Subcutaneous abdominal adipose tissue (tissue), 5 donors: ENCODE data around the gene OPN1SW.

Source experiments
- H3K27ac ChIP-seq: one replicate; pipeline ENCODE4 v1.7.0; 2013; ENCODE audit warnings: low read depth, mild to moderate bottlenecking, inconsistent platforms, low read length, moderate library complexity
- H3K27me3 ChIP-seq, 5 donors: one replicate each; pipeline ENCODE4 v1.7.0; 2013; ENCODE audit warnings: low read length in 5 of 5, inconsistent platforms in 1 of 5; ENCODE audit not compliant: control insufficient read depth in 5 of 5, insufficient read depth in 4 of 5
- H3K36me3 ChIP-seq, 5 donors: one replicate each; pipeline ENCODE4 v1.7.0; 2013; ENCODE audit warnings: low read length in 5 of 5; ENCODE audit not compliant: control insufficient read depth in 5 of 5, insufficient read depth in 5 of 5
- H3K4me1 ChIP-seq, 5 donors: one replicate each; pipeline ENCODE4 v1.7.0; 2013; ENCODE audit warnings: low read length in 5 of 5, mild to moderate bottlenecking in 3 of 5, moderate library complexity in 1 of 5; ENCODE audit not compliant: control insufficient read depth in 5 of 5, insufficient read depth in 5 of 5
- H3K4me3 ChIP-seq, 5 donors: one replicate each; pipeline ENCODE4 v1.7.0; 2013; ENCODE audit warnings: low read length in 5 of 5, low read depth in 1 of 5
- H3K9ac ChIP-seq, 5 donors: one replicate each; pipeline ENCODE4 v1.7.0; 2013; ENCODE audit warnings: low read length in 5 of 5, mild to moderate bottlenecking in 4 of 5, moderate library complexity in 3 of 5
- H3K9me3 ChIP-seq, 5 donors: one replicate each; pipeline ENCODE4 v1.7.0; 2013; ENCODE audit warnings: low read length in 5 of 5; ENCODE audit not compliant: control insufficient read depth in 5 of 5
- donor health status: healthy.
- donor health status: healthy.
- donor health status: healthy.
- donor health status: healthy.
- donor health status: healthy.

The OPN1SW gene

DNA sequence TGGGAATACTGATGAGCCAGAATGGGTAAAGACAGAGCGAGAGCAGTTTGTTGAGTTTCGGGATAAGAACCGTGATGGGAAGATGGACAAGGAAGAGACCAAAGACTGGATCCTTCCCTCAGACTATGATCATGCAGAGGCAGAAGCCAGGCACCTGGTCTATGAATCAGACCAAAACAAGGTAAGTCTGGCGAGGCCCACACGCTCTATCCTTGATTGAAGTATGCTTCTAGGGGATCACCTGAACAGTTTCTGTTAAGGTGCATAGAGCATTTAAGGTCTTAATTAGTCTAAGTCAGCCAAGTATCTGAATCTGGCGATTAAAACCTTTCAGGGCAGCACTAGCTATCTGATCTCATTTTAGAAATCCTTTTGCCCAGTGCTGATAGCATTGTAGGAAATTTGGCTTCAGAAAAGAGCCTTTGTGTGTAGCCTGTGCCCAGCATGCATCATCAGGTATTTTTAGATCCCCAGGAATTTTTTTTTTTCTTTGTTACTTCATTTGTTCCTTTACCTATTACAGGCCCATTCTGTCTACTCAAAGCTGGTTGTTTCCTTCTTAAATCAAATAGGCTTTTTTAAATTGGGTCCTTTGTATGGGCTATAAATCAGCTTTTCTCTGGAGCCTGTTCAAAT lies 8.0 kb downstream of the OPN1SW start:
- Histone ChIP-seq H3K4me1 (peaks cover 0 to 3% (median 0%) of the 10 kb centered on the region in 5 donors), H3K27ac (no peak overlapping the region), H3K9me3 (no peaks in the 10 kb centered on the region), H3K36me3 (peaks cover 51 to 76% (median 59%) of the 10 kb centered on the region in 5 donors), H3K4me3 (no peak overlapping the region), H3K27me3 (no peaks in the 10 kb centered on the region), H3K9ac (no peak overlapping the region)

DNA sequence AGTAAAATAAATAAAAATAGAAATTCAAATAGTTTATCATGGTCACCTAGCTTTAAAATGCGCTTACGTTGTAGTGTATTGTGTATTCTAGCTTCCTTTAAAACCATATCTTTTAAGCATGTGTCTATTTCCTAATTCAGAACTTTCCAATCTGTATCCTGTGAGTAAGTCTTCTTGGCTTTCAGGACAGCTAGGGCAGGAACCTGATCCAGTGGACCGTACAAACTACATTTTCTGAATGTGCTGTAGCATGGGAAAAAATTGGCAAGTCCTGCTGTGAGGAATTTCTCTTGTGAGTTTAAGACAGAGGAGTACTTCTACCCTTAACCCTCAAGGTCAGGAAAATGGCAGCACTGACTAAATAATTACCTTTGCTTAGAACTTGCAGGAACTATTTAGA lies 12.1 kb downstream of the OPN1SW start:
- no peaks in the 10 kb centered on the region for H3K9me3 ChIP-seq
- no peaks in the 10 kb centered on the region for H3K27me3 ChIP-seq
- no peak overlapping the region for H3K27ac ChIP-seq
- H3K4me3 ChIP-seq: no peak overlapping the region
- no peak overlapping the region for H3K9ac ChIP-seq
- H3K4me1 ChIP-seq: no peaks in the 10 kb centered on the region
- peaks cover 43 to 83% (median 56%) of the 10 kb centered on the region in 5 donors for H3K36me3 ChIP-seq

DNA sequence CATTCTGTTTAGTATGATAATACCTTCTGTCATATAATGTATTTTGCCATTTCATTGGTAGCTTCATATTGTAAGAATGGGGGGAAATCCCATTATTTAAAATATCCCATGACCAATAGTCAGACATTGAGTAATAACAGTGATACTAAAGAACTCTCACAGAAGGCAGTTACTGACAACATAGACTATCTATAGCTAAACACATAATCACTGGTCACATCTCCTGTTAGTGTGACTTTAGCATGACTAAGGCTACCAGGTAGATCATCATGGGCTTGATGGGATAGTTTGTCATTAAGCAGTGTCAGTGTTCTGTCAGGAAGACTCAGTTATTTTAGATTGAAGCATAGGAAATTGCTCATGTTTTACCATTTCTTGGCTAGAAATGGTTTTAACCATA lies 16.4 kb downstream of the OPN1SW start:
- Histone ChIP-seq H3K9ac (no peak overlapping the region), H3K27me3 (no peaks in the 10 kb centered on the region), H3K27ac (no peak overlapping the region), H3K4me1 (peaks cover 3 to 14% (median 5%) of the 10 kb centered on the region in 5 donors), H3K9me3 (no peaks in the 10 kb centered on the region), H3K36me3 (peaks cover 35 to 71% (median 49%) of the 10 kb centered on the region in 5 donors), H3K4me3 (no peak overlapping the region)

DNA sequence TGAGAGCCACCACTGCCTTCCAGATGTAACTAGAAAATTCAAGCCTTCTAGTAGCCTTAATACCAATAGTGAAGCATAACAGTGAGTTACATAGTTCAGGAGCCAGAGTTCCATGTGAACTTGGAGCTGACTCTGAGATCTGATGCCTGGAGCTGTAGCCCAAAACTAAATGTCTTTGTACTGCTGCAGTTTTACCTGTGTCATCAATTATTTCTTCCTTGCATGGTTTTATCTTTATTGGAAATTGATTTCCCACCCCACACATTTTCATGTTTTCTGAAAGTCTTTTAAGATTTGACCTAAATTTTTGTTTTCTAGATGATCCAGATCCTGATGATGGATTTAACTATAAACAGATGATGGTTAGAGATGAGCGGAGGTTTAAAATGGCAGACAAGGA lies 17.0 kb downstream of the OPN1SW start:
- Histone ChIP-seq H3K9me3 (no peaks in the 10 kb centered on the region), H3K27me3 (no peaks in the 10 kb centered on the region), H3K9ac (no peak overlapping the region), H3K36me3 (peaks cover 34 to 71% (median 47%) of the 10 kb centered on the region in 5 donors), H3K27ac (no peak overlapping the region), H3K4me1 (peaks cover 3 to 14% (median 5%) of the 10 kb centered on the region in 5 donors), H3K4me3 (no peak overlapping the region)

DNA sequence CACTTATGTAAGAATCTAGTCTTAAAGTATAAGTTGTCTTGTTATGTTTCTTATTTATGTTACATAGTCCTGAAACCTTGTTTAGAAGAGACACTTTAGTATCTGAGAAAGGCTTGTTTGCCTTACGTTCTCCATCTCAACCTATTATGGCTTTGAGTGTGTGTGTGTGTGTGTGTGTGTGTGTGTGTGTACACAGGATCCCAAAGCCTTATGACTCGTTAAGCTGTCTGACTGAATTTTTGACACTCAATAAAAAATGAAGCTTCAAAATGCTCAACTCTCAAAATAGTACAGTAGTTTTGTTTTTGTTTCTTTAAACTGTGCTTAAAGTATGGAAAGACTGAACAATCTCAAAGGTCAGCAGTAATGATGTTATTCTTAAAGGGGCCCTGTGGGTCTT lies 18.4 kb downstream of the OPN1SW start:
- H3K9ac ChIP-seq: no peak overlapping the region

DNA sequence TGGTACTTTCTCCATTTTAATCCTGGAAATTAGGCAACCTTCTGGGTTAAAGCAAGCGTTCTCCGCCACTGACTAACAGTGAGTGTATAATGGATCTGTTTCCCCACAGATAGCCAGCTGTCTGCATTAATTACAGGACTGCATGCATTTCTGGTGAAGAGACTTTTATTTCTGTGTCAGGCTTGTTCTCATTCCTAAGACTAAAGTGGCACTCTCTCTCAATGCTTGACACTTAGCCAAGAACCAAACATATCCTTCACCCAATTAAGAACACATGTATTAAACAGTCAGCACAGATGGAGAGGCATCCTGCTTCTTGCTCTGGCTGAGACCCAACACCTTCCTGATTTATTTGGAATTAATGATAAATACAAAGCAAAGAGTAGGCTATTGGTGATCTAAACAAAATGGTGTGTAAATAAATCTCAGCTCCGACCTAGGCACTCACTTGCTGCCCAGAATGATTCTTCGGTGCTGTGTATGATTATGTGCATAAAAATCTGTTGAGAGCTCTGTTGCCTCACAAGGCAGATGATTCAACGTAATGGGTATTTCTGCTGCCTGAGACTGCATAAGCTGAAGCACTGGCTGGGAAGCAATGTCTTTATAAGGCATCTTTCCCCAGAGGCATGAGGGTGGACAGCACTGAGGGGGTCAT lies 19.6 kb downstream of the OPN1SW start:
- peaks cover 33 to 64% (median 47%) of the 10 kb centered on the region in 5 donors for H3K36me3 ChIP-seq
- peaks cover 3 to 14% (median 5%) of the 10 kb centered on the region in 5 donors for H3K4me1 ChIP-seq
- no peaks in the 10 kb centered on the region for H3K27me3 ChIP-seq
- H3K4me3 ChIP-seq: no peak overlapping the region
- no peaks in the 10 kb centered on the region for H3K9me3 ChIP-seq
- H3K27ac ChIP-seq: no peak overlapping the region
- no peak overlapping the region for H3K9ac ChIP-seq

More for the DNA sequence above, 18.4 kb downstream of the OPN1SW start:
- Histone ChIP-seq H3K9me3 (no peaks in the 10 kb centered on the region), H3K4me1 (peaks cover 3 to 14% (median 5%) of the 10 kb centered on the region in 5 donors), H3K36me3 (peaks cover 38 to 69% (median 54%) of the 10 kb centered on the region in 5 donors), H3K4me3 (no peak overlapping the region), H3K27me3 (no peaks in the 10 kb centered on the region), H3K27ac (no peak overlapping the region)

DNA sequence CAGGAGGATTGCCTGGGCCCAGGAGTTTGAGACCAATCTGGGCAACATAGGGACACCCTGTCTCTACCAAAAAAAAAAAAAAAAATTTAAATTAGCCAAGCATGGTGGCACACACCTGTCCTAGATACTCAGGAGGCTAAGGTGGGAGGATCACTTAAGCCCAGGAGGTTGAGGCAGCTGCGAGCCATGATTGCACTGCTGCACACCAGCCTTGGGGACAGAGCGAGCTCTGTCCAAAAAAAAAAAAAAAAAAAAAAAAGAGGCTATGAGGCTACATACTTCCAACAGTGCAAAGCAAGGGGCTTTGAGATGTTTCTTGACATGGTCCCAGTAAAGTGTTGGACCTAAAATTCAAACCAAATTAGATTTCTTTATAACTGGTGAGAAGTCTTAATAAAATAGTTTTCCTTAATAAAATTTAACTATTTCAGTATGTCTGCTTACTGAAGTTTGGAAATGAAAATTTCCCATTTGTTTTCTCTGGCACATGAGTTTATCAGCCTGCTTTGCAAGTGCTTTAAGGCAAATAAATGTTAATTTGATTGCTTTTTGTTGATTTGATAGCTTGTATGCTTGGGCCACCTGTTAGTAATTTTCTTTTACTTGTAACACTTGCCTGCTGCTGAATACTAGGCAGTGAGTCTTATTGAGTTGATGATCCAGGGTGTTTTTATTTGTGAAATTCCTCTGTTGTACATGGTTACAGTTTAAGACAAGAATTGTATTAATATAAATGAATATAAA lies 20.3 kb downstream of the OPN1SW start:
- Histone ChIP-seq H3K27ac (no peak overlapping the region), H3K4me1 (peaks cover 3 to 14% (median 5%) of the 10 kb centered on the region in 5 donors), H3K27me3 (no peaks in the 10 kb centered on the region), H3K9me3 (no peaks in the 10 kb centered on the region), H3K36me3 (peaks cover 36 to 61% (median 44%) of the 10 kb centered on the region in 5 donors), H3K4me3 (no peak overlapping the region), H3K9ac (no peak overlapping the region)

DNA sequence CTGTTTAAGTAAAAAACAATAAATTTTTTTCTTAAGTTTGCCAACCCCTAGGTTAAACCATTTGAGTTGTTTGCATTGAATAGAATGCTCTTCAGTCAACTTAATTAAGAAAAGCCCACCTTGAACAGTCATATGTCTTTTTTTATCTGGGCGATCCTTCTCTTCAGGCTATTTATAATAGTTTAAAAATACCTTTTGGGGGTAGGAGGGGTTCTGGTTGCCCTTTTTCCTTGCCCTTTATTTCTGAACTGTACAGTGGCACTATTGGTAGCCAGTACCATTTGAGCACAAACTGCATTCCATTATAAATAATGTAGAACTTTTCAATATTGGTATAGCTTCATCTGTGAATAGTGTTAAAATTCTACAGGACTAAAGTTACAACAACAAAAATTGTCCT lies 23.3 kb downstream of the OPN1SW start:
- Histone ChIP-seq H3K4me1 (peaks cover 4 to 14% (median 5%) of the 10 kb centered on the region in 5 donors), H3K27me3 (no peaks in the 10 kb centered on the region), H3K9me3 (no peaks in the 10 kb centered on the region), H3K36me3 (peaks cover 29 to 67% (median 49%) of the 10 kb centered on the region in 5 donors), H3K9ac (no peak overlapping the region), H3K27ac (no peak overlapping the region), H3K4me3 (no peak overlapping the region)

DNA sequence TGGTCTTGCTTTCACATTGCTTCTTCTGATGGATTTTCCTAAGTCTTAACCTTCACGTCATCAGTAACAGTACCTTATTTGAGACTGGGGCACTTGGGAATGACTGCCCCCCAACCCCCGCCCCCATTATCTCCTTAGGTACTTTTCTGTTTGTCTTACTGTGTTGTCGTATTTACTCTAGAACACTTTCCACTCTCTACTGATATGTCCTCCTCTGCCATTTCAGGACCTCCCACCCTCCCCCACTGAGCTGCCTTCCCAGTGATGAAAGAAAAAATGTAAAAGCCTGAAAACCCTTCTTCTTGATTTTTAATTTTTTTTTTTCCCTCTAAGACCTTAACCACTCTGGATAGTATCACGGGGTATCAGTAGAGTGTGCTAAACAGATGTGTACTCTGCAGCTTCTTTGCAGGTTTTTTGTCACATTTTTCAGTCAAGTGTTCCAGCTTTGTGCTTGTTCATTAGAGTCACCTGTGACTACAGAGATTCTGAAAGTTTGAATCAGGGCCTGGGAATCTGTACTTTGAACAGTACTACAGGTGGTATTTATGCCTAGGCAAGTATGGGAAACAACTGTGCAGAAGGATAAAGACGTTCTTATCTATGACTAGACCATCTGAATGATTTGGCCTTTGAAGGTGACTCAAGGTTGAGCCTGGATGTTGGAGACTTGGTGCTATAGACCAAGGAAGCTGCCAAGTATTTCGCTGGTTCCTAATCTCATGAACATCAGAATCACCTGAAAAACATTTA lies 28.1 kb downstream of the OPN1SW start:
- Histone ChIP-seq H3K27me3 (no peaks in the 10 kb centered on the region), H3K9me3 (no peaks in the 10 kb centered on the region), H3K9ac (no peak overlapping the region), H3K36me3 (peaks cover 18 to 37% (median 29%) of the 10 kb centered on the region in 5 donors), H3K4me1 (peaks cover under 1 to 2% (median under 1%) of the 10 kb centered on the region in 5 donors), H3K4me3 (no peak overlapping the region), H3K27ac (no peak overlapping the region)
